ENCODE results near the gene DEPDC7.

The DEPDC7 gene

DNA sequence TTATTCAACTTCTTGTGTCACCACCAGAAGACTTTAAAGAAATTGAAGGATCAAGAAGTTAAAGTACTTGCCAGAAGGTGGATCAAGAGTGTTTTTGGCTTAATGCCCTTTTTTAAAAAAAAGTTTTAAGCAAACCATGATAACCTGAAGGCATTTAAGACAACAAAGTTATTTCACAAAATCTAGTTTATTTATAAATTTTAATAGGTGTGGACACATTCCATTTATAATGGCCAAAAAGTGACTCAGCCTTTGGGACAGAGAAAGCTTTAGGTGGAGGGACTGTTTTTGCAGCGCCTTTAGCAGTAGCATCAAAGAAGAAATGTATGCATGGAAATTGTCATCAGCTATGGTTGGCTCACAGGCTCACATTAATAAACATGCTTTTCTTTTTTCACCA lies 41.6 kb downstream of the DEPDC7 start:
- DNase-seq = no peak
- H3K18ac ChIP-seq (ENCODE audit: low read depth in 1 of 2, low read length in 2 of 2) = no peak overlapping the region
- 100% methylated on average over 1 of the region's 1 CpG for whole genome bisulfite sequencing
- no peak overlapping the region for H2AK5ac ChIP-seq (ENCODE audit: low read length, severe bottlenecking)
- no peaks in the 10 kb centered on the region for H3K27me3 ChIP-seq (ENCODE audit: control insufficient read depth in 1 of 2, insufficient read depth in 1 of 2, low read length in 2 of 2)
- H4K91ac ChIP-seq (ENCODE audit: low read length) = no peak overlapping the region
- H4K8ac ChIP-seq (ENCODE audit: low read length) = no peak overlapping the region
- no peak overlapping the region for H3K14ac ChIP-seq (ENCODE audit: low read length in 2 of 2)
- H2AFZ ChIP-seq (ENCODE audit: low read depth, low read length) = no peak overlapping the region
- no peak overlapping the region for H3K4me3 ChIP-seq (ENCODE audit: insufficient read depth in 1 of 2, low read depth in 1 of 2, low read length in 2 of 2)
- H2BK12ac ChIP-seq (ENCODE audit: low read length in 2 of 2) = no peak overlapping the region
- no peaks in the 10 kb centered on the region for H3K9me3 ChIP-seq (ENCODE audit: control insufficient read depth, low read length)
- H3K36me3 ChIP-seq (ENCODE audit: control insufficient read depth in 1 of 2, insufficient read depth in 2 of 2, low read depth in 1 of 2, low read length in 2 of 2) = peaks cover 9 to 56% of the 10 kb centered on the region in 2 experiments
- peaks cover 9% of the 10 kb centered on the region for H3K4me1 ChIP-seq (ENCODE audit: control insufficient read depth, insufficient read depth, low read depth, low read length)
- H3K79me1 ChIP-seq (replicated peaks; ENCODE audit: low read length, poor library complexity, severe bottlenecking) = peaks cover 11% of the 10 kb centered on the region
- H3K4ac ChIP-seq (ENCODE audit: low read depth in 1 of 2, low read length in 2 of 2) = no peak overlapping the region
- H3K23ac ChIP-seq (ENCODE audit: low read length in 2 of 2) = no peak overlapping the region
- no peak overlapping the region for H2BK15ac ChIP-seq (ENCODE audit: low read depth, poor library complexity, severe bottlenecking)
- no peak overlapping the region for H3K4me2 ChIP-seq (ENCODE audit: low read length, poor library complexity, severe bottlenecking)
- no peak overlapping the region for H2BK120ac ChIP-seq (ENCODE audit: low read depth, low read length)
- H2BK5ac ChIP-seq (ENCODE audit: low read depth, low read length, poor library complexity, severe bottlenecking) = no peak overlapping the region
- H3K27ac ChIP-seq (ENCODE audit: low read length, poor library complexity, severe bottlenecking) = no peak overlapping the region
- no peak overlapping the region for H3K9ac ChIP-seq (ENCODE audit: low read length)

DNA sequence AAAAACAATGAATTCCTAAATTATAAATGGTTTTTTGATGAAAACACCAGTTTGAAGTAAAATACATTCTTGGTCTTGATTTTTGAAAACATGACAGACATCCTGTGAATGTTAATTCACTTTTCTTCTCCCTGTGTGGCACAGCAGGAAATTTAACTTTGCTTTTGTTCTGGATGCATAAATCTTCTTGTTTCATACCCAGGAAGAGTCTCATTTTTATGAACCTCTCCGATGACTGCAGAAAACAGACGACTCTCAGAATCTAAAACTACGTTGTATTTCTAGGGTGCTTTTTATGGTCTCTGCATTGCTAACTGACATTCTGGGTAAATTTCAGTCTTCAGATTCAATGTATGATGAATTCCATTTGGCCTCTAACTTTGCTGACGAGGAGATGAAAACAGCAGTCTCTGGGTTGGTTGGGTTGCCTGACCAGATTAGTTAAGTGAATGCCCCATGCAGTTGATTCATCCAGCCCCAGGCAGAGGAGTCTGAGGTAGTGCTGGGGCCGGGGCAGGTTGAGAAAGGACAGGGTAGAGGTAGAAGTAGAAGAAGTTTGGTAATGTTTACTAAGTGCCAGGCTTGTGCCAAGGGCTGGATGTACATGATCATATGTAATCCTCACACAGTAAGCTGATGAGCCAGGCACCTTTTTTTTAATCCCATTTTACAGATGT lies 43.8 kb downstream of the DEPDC7 start:
- Histone ChIP-seq H2AFZ (ENCODE audit: low read depth, low read length) (no peak overlapping the region), H2BK15ac (ENCODE audit: low read depth, poor library complexity, severe bottlenecking) (no peak overlapping the region), H3K4me2 (ENCODE audit: low read length, poor library complexity, severe bottlenecking) (no peak overlapping the region), H3K4me1 (ENCODE audit: control insufficient read depth, insufficient read depth, low read depth, low read length) (peaks cover 9% of the 10 kb centered on the region), H4K91ac (ENCODE audit: low read length) (no peak overlapping the region), H3K9me3 (ENCODE audit: control insufficient read depth, low read length) (no peaks in the 10 kb centered on the region), H3K27ac (ENCODE audit: low read length, poor library complexity, severe bottlenecking) (no peak overlapping the region), H3K4me3 (ENCODE audit: insufficient read depth in 1 of 2, low read depth in 1 of 2, low read length in 2 of 2) (no peak overlapping the region), H3K4ac (ENCODE audit: low read depth in 1 of 2, low read length in 2 of 2) (no peak overlapping the region), H2AK5ac (ENCODE audit: low read length, severe bottlenecking) (no peak overlapping the region), H4K8ac (ENCODE audit: low read length) (no peak overlapping the region), H3K14ac (ENCODE audit: low read length in 2 of 2) (no peak overlapping the region), H3K36me3 (ENCODE audit: control insufficient read depth in 1 of 2, insufficient read depth in 2 of 2, low read depth in 1 of 2, low read length in 2 of 2) (peaks cover 16 to 56% of the 10 kb centered on the region in 2 experiments), H2BK120ac (ENCODE audit: low read depth, low read length) (no peak overlapping the region), H3K18ac (ENCODE audit: low read depth in 1 of 2, low read length in 2 of 2) (no peak overlapping the region), H3K23ac (ENCODE audit: low read length in 2 of 2) (no peak overlapping the region), H2BK12ac (ENCODE audit: low read length in 2 of 2) (no peak overlapping the region), H2BK5ac (ENCODE audit: low read depth, low read length, poor library complexity, severe bottlenecking) (no peak overlapping the region), H3K79me1 (replicated peaks; ENCODE audit: low read length, poor library complexity, severe bottlenecking) (peaks cover 15% of the 10 kb centered on the region), H3K9ac (ENCODE audit: low read length) (no peak overlapping the region), H3K27me3 (ENCODE audit: control insufficient read depth in 1 of 2, insufficient read depth in 1 of 2, low read length in 2 of 2) (no peaks in the 10 kb centered on the region)
- WGBS = 92% methylated on average over 5 of the region's 5 CpGs
- DNase-seq = no peak

DNA sequence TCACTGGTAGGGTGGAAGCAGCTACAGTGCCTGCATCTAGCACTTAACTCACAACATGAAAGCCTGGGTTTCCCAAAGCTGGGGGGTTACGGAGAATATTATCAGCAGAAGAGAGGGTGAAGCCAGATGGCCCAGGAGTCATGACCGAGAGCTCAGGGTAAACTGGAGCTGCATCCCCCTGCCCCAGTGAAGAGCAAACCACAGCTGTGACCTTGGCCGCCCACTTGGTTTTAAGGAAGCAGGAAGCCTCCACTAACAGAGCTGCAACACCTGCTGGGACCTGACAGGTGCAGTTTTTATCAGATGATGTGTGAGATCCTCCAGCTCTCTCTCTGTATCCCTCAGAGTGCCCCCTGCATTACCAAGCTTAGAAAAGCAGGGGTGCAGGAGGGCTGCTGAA lies 44.6 kb downstream of the DEPDC7 start:
- Histone ChIP-seq H3K14ac (ENCODE audit: low read length in 2 of 2) (no peak overlapping the region), H2BK5ac (ENCODE audit: low read depth, low read length, poor library complexity, severe bottlenecking) (no peak overlapping the region), H3K27me3 (ENCODE audit: control insufficient read depth in 1 of 2, insufficient read depth in 1 of 2, low read length in 2 of 2) (no peaks in the 10 kb centered on the region), H2BK120ac (ENCODE audit: low read depth, low read length) (no peak overlapping the region), H2BK15ac (ENCODE audit: low read depth, poor library complexity, severe bottlenecking) (no peak overlapping the region), H3K4me1 (ENCODE audit: control insufficient read depth, insufficient read depth, low read depth, low read length) (peaks cover 9% of the 10 kb centered on the region), H3K23ac (ENCODE audit: low read length in 2 of 2) (no peak overlapping the region), H3K36me3 (ENCODE audit: control insufficient read depth in 1 of 2, insufficient read depth in 2 of 2, low read depth in 1 of 2, low read length in 2 of 2) (peaks cover 19 to 53% of the 10 kb centered on the region in 2 experiments), H2BK12ac (ENCODE audit: low read length in 2 of 2) (no peak overlapping the region), H3K18ac (ENCODE audit: low read depth in 1 of 2, low read length in 2 of 2) (peak overlapping the region in 1 of 2 experiments; percentile 48), H3K9ac (ENCODE audit: low read length) (no peak overlapping the region), H3K27ac (ENCODE audit: low read length, poor library complexity, severe bottlenecking) (no peak overlapping the region), H3K4me2 (ENCODE audit: low read length, poor library complexity, severe bottlenecking) (no peak overlapping the region), H2AFZ (ENCODE audit: low read depth, low read length) (no peak overlapping the region), H3K4me3 (ENCODE audit: insufficient read depth in 1 of 2, low read depth in 1 of 2, low read length in 2 of 2) (no peak overlapping the region), H3K4ac (ENCODE audit: low read depth in 1 of 2, low read length in 2 of 2) (peak overlapping the region in 1 of 2 experiments; percentile 5), H4K8ac (ENCODE audit: low read length) (no peak overlapping the region), H3K9me3 (ENCODE audit: control insufficient read depth, low read length) (no peaks in the 10 kb centered on the region), H4K91ac (ENCODE audit: low read length) (no peak overlapping the region), H2AK5ac (ENCODE audit: low read length, severe bottlenecking) (no peak overlapping the region), H3K79me1 (replicated peaks; ENCODE audit: low read length, poor library complexity, severe bottlenecking) (peaks cover 12% of the 10 kb centered on the region)
- 95% methylated on average over 3 of the region's 3 CpGs for WGBS
- DNase-seq = no peak

DNA sequence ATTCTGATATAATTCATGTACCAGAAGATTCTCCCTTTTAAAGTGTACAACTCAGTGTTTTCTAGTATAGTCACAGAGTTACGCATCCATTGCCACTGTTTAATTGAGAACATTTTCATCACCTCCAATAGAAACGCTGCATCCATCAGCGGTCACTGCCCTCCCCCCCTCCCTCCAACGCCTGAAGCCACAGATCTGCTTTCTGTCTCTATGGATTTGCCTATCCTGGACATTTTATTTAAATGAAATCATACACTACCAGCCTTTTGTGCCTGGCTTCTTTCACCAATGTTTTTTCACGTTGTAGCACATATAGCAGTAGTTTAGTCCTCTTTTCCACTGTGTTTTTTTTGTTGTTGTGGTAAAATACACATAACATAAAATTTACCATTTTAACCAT lies 46.5 kb downstream of the DEPDC7 start:
- H3K9me3 ChIP-seq (ENCODE audit: control insufficient read depth, low read length) = no peaks in the 10 kb centered on the region
- 90% methylated on average over 4 of the region's 5 CpGs for WGBS
- DNase-seq = peak; percentile 54

More for the DNA sequence above, 46.5 kb downstream of the DEPDC7 start:
- H4K8ac ChIP-seq (ENCODE audit: low read length) = no peak overlapping the region
- no peak overlapping the region for H4K91ac ChIP-seq (ENCODE audit: low read length)
- H3K23ac ChIP-seq (ENCODE audit: low read length in 2 of 2) = no peak overlapping the region
- H2BK12ac ChIP-seq (ENCODE audit: low read length in 2 of 2) = no peak overlapping the region
- no peak overlapping the region for H3K27ac ChIP-seq (ENCODE audit: low read length, poor library complexity, severe bottlenecking)
- no peak overlapping the region for H3K4me3 ChIP-seq (ENCODE audit: insufficient read depth in 1 of 2, low read depth in 1 of 2, low read length in 2 of 2)
- H2BK5ac ChIP-seq (ENCODE audit: low read depth, low read length, poor library complexity, severe bottlenecking) = no peak overlapping the region
- peaks cover 11% of the 10 kb centered on the region for H3K4me1 ChIP-seq (ENCODE audit: control insufficient read depth, insufficient read depth, low read depth, low read length)
- H3K14ac ChIP-seq (ENCODE audit: low read length in 2 of 2) = no peak overlapping the region
- no peak overlapping the region for H3K9ac ChIP-seq (ENCODE audit: low read length)
- peaks cover 22% of the 10 kb centered on the region for H3K79me1 ChIP-seq (replicated peaks; ENCODE audit: low read length, poor library complexity, severe bottlenecking)
- H2AK5ac ChIP-seq (ENCODE audit: low read length, severe bottlenecking) = no peak overlapping the region
- H2BK120ac ChIP-seq (ENCODE audit: low read depth, low read length) = no peak overlapping the region
- H2BK15ac ChIP-seq (ENCODE audit: low read depth, poor library complexity, severe bottlenecking) = no peak overlapping the region
- H3K4me2 ChIP-seq (ENCODE audit: low read length, poor library complexity, severe bottlenecking) = no peak overlapping the region
- H3K18ac ChIP-seq (ENCODE audit: low read depth in 1 of 2, low read length in 2 of 2) = peak overlapping the region in 1 of 2 experiments; percentile 29
- H2AFZ ChIP-seq (ENCODE audit: low read depth, low read length) = no peak overlapping the region
- H3K27me3 ChIP-seq (ENCODE audit: control insufficient read depth in 1 of 2, insufficient read depth in 1 of 2, low read length in 2 of 2) = no peaks in the 10 kb centered on the region
- H3K36me3 ChIP-seq (ENCODE audit: control insufficient read depth in 1 of 2, insufficient read depth in 2 of 2, low read depth in 1 of 2, low read length in 2 of 2) = peaks cover 31 to 62% of the 10 kb centered on the region in 2 experiments
- no peak overlapping the region for H3K4ac ChIP-seq (ENCODE audit: low read depth in 1 of 2, low read length in 2 of 2)

Data from mesenchymal stem cell (in vitro differentiated cells and primary cell).